ENCODE measurements around the gene PIK3C2A.

DNA sequence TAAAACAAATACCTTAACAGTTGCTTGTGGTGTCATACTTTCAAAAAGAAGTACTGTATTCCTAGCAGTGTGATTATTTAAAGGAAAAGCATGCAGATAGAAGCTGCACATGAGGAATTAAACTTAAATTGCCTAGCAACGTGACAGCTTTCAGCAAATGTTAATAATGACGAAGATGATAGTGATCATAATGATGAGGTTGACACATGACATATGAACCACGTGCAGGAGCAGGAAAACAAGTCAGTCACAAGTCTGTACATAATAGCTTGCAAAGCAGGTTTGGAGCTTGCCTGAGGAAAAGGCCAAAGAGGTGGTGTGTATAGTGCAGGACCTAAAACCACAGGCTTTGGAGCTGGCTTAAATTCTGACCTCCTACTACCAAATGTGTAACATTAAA is 30.6 kb upstream of the PIK3C2A start:
- TF ChIP-seq, protein P1, sequence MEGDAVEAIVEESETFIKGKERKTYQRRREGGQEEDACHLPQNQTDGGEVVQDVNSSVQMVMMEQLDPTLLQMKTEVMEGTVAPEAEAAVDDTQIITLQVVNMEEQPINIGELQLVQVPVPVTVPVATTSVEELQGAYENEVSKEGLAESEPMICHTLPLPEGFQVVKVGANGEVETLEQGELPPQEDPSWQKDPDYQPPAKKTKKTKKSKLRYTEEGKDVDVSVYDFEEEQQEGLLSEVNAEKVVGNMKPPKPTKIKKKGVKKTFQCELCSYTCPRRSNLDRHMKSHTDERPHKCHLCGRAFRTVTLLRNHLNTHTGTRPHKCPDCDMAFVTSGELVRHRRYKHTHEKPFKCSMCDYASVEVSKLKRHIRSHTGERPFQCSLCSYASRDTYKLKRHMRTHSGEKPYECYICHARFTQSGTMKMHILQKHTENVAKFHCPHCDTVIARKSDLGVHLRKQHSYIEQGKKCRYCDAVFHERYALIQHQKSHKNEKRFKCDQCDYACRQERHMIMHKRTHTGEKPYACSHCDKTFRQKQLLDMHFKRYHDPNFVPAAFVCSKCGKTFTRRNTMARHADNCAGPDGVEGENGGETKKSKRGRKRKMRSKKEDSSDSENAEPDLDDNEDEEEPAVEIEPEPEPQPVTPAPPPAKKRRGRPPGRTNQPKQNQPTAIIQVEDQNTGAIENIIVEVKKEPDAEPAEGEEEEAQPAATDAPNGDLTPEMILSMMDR (IDR thresholded peaks at IDR 0.05): no peak
- no peak for TF ChIP-seq POLR2A (IDR thresholded peaks at IDR 0.05)
